ENCODE data around the gene CXADR. TPM values are rescaled to one million over a fixed set of nuclear protein-coding genes. Genes with fewer than 3 reads are reported as not detected.

The CXADR gene
- total and polyA plus RNA-seq, 5 experiments from 2014 or later = 0.20 to 0.99 (median 0.99) TPM

DNA sequence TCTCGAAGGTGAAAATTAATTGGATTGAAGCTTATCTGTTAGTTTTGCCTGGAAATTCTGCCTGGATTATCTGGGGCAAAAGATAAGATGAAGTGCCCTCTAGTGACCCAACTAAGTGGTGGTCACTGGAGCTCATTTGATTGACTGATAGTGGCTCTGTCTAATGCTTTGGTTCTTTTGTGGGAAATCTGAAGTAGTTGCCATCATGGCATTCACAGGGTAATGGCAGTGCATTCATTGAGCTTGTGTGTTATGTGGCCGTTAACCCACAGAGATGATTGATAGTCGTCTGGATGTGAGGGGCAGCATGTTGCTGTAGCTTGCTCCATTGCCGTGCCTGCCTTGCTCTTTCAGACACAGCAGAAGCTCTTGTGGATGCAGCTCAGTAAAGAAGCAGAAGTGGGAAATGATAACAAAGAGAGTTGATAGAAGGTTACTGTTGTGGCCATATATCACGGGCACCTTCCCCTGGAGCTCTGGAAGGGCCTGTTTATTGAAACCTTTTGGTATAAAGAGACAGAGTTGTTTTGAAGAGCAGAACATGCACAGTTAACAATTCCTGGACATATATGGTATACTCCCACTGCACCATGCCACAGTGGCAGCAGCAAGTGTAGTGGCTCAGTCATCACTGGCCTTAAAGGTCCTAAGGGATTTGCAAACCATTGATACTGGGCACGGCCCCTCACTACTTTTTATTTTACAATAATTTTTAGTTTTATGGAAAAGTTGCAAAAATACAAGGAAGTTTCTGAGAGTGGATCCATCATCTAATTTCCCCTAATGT, 42.0 kb downstream of the CXADR start:
- DNase-seq = no peak
- Mint-ChIP-seq H3K4me3 (no peak overlapping the region), H3K9me3 (no peaks in the 10 kb centered on the region), H3K27ac (no peak overlapping the region), H3K27me3 (peaks cover 0 to 4% (median 0%) of the 10 kb centered on the region in 5 donors), H3K4me1 (no peaks in the 10 kb centered on the region), H3K36me3 (peaks cover 0 to 1% (median 0%) of the 10 kb centered on the region in 3 donors)
- POLR2A ChIA-PET = no interaction called here
- no peak for ATAC-seq

DNA sequence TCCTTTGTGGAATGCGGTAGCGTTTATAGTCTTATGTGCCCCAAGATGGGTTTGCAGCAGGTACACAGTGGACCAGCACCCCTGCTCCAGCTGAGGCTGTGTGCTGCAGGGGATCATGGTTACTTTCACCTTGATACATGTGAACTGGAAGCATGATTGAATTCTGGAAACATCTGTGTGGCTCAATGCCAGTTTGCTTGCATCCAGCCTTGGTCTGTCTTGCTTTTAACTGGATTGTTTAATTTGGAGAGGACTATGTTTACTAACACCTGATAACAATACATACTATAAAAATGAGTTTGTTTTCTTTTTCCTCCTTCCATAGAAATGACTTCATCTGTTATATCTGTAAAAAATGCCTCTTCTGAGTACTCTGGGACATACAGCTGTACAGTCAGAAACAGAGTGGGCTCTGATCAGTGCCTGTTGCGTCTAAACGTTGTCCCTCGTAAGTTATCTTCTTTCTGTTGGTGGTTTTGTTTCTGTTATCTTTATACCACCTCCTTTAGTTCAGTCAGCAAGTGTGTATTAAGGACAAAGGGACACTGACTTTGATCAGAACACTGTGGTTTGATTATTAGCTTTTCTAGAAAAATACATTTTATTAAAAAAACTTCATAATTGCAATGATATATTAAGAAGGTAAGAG, 47.7 kb downstream of the CXADR start:
- DNase-seq = no peak
- ATAC-seq = no peak
- Mint-ChIP-seq H3K36me3 (peaks cover 0 to 12% (median 0%) of the 10 kb centered on the region in 3 donors), H3K9me3 (no peaks in the 10 kb centered on the region), H3K4me3 (no peak overlapping the region), H3K27ac (no peak overlapping the region), H3K4me1 (no peaks in the 10 kb centered on the region), H3K27me3 (peaks cover 0 to 6% (median 0%) of the 10 kb centered on the region in 5 donors)
- POLR2A ChIA-PET = no interaction called here

GRCh38 chr21:17570786-17571185, 57.9 kb downstream of the CXADR start:
- Mint-ChIP-seq H3K27me3 (peaks cover 0 to 8% (median 6%) of the 10 kb centered on the region in 5 donors), H3K27ac (peak overlapping the region in 1 of 10 donors; percentile 12), H3K4me3 (no peak overlapping the region), H3K9me3 (no peaks in the 10 kb centered on the region), H3K4me1 (peaks cover 0 to 2% (median 0%) of the 10 kb centered on the region in 4 donors), H3K36me3 (no peaks in the 10 kb centered on the region)
- POLR2A ChIA-PET = no interaction called here
- no peak for DNase-seq
- no peak for ATAC-seq

DNA sequence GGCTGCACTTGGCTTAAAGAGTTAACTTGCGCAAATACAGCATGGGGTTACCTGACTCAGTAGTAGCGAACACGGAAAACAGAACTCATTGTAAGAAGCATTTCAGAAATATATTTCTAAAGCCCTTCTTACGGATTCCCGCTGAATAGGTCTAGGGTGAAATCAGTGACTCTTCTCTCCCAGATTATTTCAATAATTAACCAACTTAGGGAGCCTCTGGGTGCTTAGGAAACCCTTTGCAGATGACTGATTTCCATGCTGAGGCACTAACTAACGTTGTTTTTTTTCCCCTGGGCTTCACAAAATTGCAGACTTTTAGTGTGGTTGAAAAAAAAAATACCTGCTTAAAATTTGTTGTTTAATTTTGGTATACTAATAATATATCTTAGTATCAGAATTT, 59.6 kb downstream of the CXADR start:
- H3K4me1 Mint-ChIP-seq = peaks cover 0 to 2% (median 0%) of the 10 kb centered on the region in 4 donors
- H3K9me3 Mint-ChIP-seq = no peaks in the 10 kb centered on the region
- ATAC-seq = no peak
- H3K36me3 Mint-ChIP-seq = no peaks in the 10 kb centered on the region
- H3K4me3 Mint-ChIP-seq = no peak overlapping the region
- H3K27me3 Mint-ChIP-seq = peaks cover 0 to 8% (median 6%) of the 10 kb centered on the region in 5 donors
- no peak overlapping the region for H3K27ac Mint-ChIP-seq
- DNase-seq = no peak
- POLR2A ChIA-PET = no interaction called here

GRCh38 chr21:17575076-17575475, 62.2 kb downstream of the CXADR start:
- ATAC-seq (no peak), DNase-seq (no peak)
- Mint-ChIP-seq H3K4me1 (peaks cover 0 to 2% (median 0%) of the 10 kb centered on the region in 4 donors), H3K9me3 (no peaks in the 10 kb centered on the region), H3K4me3 (no peak overlapping the region), H3K36me3 (no peaks in the 10 kb centered on the region), H3K27me3 (peaks cover 0 to 8% (median 5%) of the 10 kb centered on the region in 5 donors), H3K27ac (no peak overlapping the region)
- POLR2A ChIA-PET = no interaction called here

DNA sequence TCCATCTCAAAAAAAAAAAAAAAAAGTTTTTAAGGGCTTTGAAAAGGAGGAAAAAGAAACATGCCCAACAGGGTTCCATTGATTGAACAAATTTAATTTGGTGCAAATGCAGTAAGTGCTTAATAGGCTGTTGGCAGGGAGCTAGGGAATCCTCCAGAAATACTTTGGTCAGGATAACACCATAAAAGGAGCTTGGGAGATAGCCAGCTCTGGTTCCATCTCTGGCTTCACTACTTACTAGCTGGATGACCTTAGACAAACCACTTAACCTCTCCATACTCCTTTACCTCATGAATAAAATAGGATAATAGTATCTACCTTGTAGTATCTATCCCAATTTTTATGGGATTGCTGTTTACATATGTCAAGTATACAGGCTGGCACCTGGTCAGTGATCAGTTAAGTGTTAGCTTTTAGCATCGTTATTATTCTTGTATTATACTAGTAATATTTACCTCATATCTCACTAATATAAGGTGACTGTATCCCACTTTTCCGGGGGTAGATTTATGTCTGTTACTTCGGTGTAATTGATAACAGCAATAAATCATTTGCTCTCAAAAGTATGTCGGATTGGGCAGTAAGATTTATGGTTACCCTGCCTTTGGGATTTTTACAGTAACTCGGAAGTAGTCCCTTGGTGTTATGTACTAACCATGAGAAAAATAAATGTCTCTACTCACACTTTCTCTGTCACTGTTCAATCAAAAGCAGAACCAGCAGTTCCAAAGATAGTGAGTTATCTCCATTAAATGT, 63.4 kb downstream of the CXADR start:
- DNase-seq = no peak
- no peak for ATAC-seq
- POLR2A ChIA-PET = no interaction called here
- Mint-ChIP-seq H3K9me3 (no peaks in the 10 kb centered on the region), H3K36me3 (no peaks in the 10 kb centered on the region), H3K4me1 (peaks cover 0 to 2% (median 0%) of the 10 kb centered on the region in 4 donors), H3K27me3 (peaks cover 0 to 8% (median 2%) of the 10 kb centered on the region in 5 donors), H3K4me3 (no peak overlapping the region), H3K27ac (no peak overlapping the region)

DNA sequence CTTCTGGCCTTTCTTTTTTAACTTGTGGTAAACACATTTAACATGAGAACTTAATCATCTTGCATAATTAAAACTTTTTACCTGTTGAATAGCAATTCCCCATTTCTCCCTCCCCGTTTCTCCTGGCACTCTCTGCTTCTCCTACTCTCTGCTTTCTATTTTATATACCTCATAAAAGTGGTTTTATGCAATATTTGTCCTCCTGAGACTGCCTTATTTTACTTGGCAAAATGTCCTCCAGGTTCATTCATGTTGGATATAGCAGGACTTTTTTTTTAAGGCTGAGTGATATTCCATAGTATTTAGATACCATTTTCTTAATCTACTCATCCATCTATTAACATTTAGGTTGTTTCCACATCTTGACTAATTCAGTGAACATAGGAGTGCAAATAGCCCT, 64.9 kb downstream of the CXADR start:
- no peak overlapping the region for H3K4me3 Mint-ChIP-seq

GRCh38 chr21:17578162-17578561, 65.3 kb downstream of the CXADR start:
- Mint-ChIP-seq H3K9me3 (no peaks in the 10 kb centered on the region), H3K4me1 (peaks cover 0 to 2% (median 0%) of the 10 kb centered on the region in 4 donors), H3K27ac (no peak overlapping the region), H3K27me3 (peaks cover 0 to 8% (median under 1%) of the 10 kb centered on the region in 5 donors), H3K36me3 (no peaks in the 10 kb centered on the region), H3K4me3 (no peak overlapping the region)
- POLR2A ChIA-PET = no interaction called here
- DNase-seq = no peak
- ATAC-seq = no peak

More for the DNA sequence above, 64.9 kb downstream of the CXADR start:
- no peaks in the 10 kb centered on the region for H3K36me3 Mint-ChIP-seq
- H3K4me1 Mint-ChIP-seq = peaks cover 0 to 2% (median 0%) of the 10 kb centered on the region in 4 donors
- H3K27ac Mint-ChIP-seq = no peak overlapping the region
- DNase-seq (no peak), ATAC-seq (no peak)
- H3K9me3 Mint-ChIP-seq = no peaks in the 10 kb centered on the region
- peaks cover 0 to 8% (median 2%) of the 10 kb centered on the region in 5 donors for H3K27me3 Mint-ChIP-seq
- POLR2A ChIA-PET = no interaction called here

GRCh38 chr21:17578876-17579275, 66.0 kb downstream of the CXADR start:
- no peak overlapping the region for H3K27ac Mint-ChIP-seq
- peaks cover 0 to 8% (median 0%) of the 10 kb centered on the region in 5 donors for H3K27me3 Mint-ChIP-seq
- peaks cover 0 to 2% (median 0%) of the 10 kb centered on the region in 4 donors for H3K4me1 Mint-ChIP-seq
- H3K4me3 Mint-ChIP-seq = no peak overlapping the region
- ATAC-seq (no peak), DNase-seq (no peak)
- no peaks in the 10 kb centered on the region for H3K36me3 Mint-ChIP-seq
- no peaks in the 10 kb centered on the region for H3K9me3 Mint-ChIP-seq
- POLR2A ChIA-PET = no interaction called here

DNA sequence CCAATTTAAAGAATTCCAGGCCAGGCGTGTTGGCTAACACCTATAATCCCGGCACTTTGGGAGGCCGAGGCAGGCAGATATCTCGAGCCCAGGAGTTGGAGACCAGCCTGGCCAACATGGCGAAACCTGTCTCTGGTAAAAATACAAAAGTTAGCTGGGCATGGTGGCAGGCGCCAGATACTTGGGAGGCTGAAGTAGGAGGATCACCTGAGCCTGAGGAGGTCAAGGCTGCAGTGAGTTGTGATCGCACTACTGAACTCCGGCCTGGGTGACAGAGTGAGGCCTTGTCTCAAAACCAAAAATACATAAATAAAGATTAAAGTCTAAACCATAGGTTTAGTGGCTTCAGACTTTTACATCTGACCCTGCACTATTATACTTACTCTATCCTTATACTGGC, 67.5 kb downstream of the CXADR start:
- H3K36me3 Mint-ChIP-seq = no peaks in the 10 kb centered on the region
- H3K27ac Mint-ChIP-seq = no peak overlapping the region
- H3K4me3 Mint-ChIP-seq = no peak overlapping the region
- no peak for DNase-seq
- no peaks in the 10 kb centered on the region for H3K9me3 Mint-ChIP-seq
- H3K4me1 Mint-ChIP-seq = no peaks in the 10 kb centered on the region
- no peaks in the 10 kb centered on the region for H3K27me3 Mint-ChIP-seq
- ATAC-seq = no peak
- POLR2A ChIA-PET = no interaction called here

- H3K27me3 Mint-ChIP-seq = peaks cover 0 to 1% (median 0%) of the 10 kb centered on the region in 5 donors
- no peaks in the 10 kb centered on the region for H3K36me3 Mint-ChIP-seq
- no peaks in the 10 kb centered on the region for H3K9me3 Mint-ChIP-seq
- POLR2A ChIA-PET = no interaction called here
- ATAC-seq (no peak), DNase-seq (no peak)
- H3K4me3 Mint-ChIP-seq = no peak overlapping the region
- H3K4me1 Mint-ChIP-seq = no peaks in the 10 kb centered on the region
- no peak overlapping the region for H3K27ac Mint-ChIP-seq
Measured at GRCh38 chr21:17583898-17584297, 71.1 kb downstream of the CXADR start.

DNA sequence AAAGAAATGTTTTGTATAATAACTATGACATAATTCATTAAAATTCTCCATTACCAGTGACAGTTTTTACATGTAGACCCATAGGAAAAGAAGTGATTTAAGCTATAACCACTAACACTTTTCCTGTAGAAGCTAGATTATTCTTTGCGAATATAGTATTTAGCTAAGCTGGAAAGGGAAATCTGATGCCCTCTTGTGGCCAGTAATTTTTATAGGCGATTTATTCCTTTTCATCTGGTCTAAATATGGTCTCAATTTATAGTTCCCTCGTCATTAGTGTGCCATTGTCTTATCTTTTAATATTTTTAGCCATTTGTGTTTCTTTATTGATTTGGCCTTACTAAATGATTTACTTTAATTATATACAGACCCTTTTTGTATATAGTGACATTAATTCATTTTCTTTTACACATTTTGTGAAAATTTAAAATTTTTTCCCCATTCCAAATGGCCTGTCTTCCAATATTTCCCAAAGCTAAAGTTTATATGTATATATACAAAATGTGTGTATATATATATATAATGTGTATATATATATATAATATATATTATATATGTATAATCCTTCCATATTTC, 73.1 kb downstream of the CXADR start:
- Mint-ChIP-seq H3K27me3 (peaks cover 0 to 1% (median 0%) of the 10 kb centered on the region in 5 donors), H3K4me3 (no peak overlapping the region), H3K36me3 (no peaks in the 10 kb centered on the region), H3K4me1 (no peaks in the 10 kb centered on the region), H3K9me3 (no peaks in the 10 kb centered on the region), H3K27ac (no peak overlapping the region)
- ATAC-seq (peak; percentile 53 to 66), DNase-seq (peak in 5 of 10 donors; percentile 7 to 48 (median 30))
- POLR2A ChIA-PET = no interaction called here

Data from naive thymus-derived CD8-positive, alpha-beta T cell (primary cell).